Stimulated activated CD8-positive, alpha-beta memory T cell treated with anti-CD3 and anti-CD28 coated beads, Interleukin-15, amount 100 ng/mL, for 48 hours (primary cell): ENCODE measurements around the gene FCRL5.

Experiments
- DNase-seq, 2 donors: peaks; one replicate each; pipeline ENCODE4 v3.0.0-alpha.2; 2020; ENCODE audit warnings: low read depth in 2 of 2

The FCRL5 gene

DNA sequence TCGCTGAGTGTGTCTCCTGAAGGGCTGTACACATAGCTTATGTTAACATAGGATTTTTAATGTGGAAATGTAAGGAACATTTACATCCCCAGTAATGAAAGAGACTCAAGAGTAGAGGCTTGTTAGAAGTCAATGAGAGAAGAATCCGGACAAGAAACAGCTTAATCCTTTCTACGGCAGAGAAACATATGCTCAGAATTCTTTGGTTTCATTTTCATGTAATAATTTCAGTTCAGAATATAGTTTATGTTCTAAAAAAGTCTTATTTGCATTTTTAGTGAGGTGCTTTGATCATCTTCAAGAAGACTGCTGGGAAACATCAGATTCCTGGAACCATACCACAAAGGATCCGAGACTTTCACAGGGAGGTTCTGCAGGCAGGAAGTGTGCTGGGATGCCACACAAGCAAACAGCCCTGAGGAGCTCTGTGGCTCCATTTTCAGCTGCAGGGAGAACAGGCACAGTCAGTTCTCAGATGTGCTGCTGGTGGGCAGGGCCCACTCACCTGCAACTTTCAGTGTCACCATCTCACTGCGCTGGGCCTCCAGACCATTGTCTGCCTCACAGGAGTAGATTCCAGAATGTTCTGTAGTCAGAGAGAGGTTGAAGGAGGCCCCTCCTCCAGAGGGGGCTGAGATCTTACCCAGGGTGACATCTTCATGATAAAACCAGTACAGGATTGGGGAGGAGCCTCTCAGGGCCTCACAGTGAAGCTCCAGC lies 28.4 kb downstream of the FCRL5 start:
- DNase-seq: no peak

DNA sequence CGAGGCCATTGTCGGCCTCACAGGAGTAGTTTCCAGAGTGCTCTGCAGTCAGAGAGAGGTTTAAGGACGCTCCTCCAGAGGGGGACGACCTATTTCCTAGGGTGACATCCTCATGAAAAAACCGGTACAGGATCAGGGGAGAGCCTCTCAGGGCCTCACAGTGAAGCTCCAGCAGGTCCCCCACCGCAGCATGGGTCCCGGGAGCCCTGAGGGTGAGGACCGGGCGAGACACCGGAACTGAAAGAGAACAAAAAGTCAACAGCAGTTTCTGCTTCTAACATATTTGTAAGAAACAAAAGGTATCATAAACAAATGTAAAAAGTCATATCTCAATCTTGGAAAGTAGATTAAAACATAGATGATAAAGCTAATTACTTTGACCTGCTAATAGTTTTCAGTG lies 31.3 kb downstream of the FCRL5 start:
- no peak for DNase-seq

DNA sequence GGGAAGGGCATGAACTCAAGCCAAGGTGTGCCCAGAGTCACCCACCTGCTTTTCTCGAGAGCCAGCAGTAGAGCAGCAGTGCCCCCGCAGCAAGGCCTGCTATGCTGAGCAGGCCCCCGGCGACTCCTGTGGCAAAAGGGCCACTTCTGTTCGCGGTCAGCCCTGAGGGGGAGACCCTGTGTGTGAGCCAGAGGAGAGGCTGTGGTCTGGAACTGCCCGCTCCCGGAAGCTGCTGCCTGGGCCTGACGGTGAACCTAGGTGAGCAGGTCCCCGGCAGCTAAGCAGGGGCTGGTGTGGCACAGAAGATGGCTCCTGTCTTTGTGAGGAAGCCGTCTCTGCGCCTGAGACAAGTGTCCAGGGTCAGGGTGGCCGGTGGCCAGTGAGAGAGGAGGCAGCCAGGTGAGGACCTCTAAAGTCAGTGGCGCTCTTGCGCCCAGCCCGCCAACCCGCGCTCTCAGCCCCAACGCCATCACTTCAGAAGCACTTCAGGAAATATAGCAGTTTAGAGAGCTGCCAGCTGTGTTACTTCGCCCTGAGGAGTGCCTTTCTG lies 31.9 kb downstream of the FCRL5 start:
- DNase-seq: no peak

DNA sequence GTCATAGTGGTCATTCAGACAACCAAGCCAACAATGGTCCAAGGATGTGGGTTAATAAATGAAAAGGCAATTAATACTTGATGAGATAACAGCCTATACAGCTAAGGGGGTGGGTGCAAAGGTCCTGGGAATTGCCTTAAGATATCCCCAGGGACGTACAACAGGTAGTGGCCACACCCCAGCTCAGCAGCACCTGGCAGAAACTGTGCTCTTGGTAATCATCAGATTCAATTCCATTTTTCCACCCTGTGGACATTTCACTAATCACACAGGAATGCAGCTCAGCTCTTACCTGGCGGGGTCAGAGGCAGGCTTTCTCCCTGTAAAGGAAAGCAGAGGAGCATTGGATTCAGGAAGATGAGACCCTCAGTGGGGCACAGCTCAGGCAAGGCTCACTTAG lies 32.9 kb downstream of the FCRL5 start:
- no peak for DNase-seq

DNA sequence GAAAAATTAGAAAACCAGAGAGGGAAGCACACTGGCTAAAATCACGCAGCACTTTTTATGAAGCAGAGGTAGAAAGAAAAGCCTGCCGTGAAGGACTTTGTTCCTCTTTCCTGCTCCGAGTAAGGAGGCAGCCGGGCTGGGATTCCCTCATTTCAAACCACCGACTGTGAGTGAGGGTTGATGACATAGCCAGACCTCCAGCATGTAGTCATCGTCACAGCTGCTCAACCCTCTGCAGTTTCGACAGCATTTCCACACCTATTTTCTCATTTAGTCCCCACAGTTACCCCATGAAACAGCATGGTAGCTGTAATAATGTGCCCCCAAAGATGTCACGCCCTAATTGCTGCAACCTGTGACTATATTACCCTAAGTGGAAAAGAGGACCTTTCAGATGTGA lies 35.3 kb downstream of the FCRL5 start:
- DNase-seq: no peak

DNA sequence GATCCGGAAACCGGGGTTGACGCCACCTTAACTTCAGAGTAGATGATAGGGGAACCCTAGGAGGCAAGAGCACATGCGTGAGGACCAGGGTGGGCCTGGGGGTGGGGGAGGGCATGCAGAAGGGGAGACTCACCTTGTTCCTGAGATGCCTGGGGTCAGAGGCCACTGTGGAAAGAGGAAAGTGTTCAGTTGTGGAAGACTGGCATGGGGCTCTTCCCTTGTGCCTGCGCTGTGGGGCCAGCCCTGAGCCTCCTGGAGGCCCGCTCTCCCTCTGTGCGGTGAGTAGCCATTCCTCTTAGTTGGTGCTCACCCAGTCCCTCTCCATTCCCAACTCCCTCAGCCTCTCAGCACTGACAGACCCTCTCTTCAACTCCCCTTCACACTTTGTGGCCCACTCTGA lies 36.6 kb downstream of the FCRL5 start:
- DNase-seq: no peak

DNA sequence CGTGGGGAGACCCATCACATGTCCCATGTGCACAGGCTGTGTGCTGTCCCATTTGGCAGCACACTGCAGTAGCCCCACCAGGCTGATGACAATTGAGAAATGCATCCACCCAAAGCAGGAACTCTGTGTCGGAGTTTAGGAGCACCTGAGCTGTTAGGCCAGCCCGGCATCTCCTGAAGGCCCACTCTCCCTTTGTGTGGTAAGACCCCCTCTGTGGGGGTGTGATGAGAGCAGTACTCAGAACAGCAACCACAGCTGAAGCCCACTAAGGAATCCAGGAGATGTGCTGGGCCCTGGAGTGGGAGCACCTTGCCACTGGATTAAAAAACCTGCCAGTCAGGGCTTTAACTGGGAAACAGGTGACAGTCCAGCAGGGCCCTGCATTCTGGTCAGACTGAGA lies 37.2 kb downstream of the FCRL5 start:
- no peak for DNase-seq

DNA sequence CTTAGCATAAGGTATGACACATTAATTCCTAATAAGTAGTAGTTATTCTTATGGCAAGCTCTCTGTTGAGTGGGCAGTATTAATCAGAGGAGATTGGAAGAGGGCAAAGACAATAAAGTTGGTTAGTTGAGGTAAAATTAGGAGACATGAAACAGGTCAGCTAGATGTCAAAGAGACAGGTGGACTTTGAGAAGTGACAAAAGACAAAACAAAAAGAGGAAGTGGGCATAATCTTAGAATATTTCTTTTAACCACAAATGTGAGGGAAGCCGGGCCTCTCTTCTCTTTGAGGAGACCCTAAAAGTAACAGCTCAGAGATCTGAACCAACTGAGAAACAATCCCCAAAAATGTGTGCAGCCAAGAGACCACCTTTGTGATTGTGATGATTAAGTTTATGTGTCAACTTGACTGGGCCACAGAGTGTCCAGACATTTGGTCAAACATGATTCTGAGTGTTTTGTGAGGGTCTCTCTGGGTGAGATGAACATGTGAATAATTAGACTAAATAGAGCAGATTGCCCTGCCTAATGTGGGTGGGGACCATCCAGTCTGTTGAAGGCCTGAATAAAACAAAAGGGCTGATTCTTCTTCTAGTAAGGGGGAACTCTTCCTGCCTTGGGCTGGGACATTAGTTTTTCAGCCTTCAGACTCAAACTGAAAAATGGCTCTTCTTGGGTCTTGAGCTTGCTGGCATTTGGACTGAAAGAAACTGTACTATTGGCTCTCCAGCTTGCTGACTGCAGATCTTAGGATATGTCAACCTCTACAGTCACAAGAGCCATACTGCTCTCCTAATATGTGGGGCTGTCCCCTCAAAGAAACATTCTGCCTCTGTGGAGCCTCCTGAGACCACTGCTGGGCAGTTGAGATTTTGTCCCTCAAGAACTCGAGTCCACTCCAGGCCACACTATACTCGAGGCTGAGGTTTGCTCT lies 40.0 kb downstream of the FCRL5 start:
- DNase-seq: no peak

DNA sequence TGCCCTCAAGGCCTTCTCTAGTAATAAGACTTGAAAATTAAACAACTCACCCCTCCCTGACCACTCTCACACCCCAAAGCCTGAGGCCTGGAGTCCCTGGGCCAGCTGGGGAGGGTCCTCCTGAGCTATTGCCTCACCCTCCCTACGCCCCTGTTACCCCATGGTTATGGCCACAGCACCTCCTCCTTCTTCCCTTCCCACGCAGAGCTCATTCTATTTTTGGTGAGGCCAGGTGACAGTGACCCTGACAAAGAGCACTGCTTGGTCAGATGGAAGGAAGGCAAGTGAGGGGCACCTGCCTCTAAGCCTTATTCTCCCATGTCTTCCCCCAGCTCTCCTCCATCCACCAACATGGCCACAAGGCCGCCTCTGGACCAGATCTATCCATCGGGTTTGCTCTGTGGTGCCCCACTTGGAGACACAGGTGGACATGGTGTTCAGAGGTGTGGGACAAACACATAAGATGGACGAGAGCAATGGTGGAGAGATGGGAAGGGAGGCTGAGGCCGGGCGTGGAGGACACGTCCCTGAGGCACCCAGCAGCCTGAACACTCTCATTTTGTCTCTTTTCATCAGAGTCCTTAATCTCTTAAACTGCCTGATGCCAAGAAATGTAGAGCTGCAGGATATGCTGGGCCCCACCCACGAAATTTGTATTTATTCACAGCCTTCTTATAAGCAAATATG lies 42.6 kb downstream of the FCRL5 start:
- no peak for DNase-seq

DNA sequence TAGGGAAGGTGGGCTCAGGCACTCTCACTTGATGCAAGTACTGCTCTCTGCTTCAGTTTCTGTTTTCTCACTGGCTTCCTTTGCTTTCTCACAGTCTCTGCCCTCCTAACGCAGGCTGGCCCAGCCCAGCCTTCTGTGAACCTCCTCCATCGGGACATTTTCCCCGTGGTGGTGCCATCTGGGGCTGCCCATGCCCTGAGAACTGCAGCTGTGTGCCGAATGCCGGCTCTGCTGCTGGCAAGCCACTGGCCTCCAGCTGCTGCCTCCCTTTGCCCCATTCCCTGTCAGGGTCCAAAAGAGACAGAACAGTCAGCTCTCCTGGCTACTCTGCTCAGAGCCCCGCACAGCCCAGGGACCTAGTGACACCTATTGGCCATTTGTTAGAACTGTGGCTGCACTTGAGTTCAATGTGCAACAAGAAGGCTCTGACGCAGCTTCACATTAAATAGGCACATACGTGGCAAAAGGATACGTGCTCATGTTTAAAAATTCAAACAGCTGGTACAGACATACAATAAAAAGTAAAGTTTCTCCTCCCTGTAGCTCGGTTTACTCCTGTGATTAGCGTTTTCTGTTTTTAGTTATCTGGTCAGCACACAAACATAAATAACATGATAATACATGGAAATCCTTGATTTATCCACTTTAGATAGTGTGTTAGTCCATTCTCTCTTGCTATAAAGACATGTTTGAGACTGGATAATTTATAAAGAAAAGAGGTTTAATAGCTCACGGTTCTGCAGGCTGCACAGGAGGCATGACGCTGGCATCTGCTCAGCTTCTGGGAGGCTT lies 46.6 kb downstream of the FCRL5 start:
- peak in 1 of 2 donors; percentile 7 for DNase-seq

DNA sequence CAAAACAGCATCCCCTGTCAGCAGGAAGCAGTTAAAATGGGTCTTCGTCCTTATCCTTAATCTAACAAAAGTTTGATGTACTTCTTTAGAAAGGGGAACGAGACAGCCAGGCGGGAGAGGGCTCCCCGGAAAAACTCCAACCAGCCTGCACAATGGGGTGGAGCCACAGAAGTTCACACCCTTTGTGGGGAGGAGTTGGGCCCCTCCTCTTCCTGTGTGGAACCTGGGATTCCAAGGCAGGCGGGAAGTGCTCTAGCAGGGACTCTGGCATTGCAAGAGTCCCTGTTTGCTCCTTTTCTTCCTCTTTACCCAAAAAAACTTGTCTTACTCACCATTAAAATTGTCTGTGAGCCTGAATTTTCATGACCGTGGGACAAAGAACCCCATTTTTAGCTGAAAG lies 47.7 kb downstream of the FCRL5 start:
- no peak for DNase-seq

DNA sequence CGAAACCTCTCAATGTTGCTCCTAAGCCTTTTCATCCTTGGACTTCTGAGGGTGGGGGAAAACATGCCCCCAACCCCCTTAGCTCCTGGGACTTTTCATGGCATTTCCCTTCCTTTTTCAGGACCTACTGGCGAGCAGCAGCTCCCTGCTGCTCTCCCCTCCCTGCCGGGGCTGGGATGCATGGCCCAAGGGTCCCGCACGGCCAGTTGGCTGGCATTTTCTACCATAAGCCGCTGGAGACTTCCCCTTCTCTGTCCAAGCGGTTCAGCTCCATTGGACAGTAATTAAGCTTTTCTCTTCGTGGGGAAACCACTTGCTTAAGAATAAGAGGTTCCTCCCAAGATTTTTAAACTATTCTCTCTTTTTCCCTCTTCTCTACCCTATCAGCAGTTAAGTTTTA lies 52.8 kb downstream of the FCRL5 start:
- no peak for DNase-seq

DNA sequence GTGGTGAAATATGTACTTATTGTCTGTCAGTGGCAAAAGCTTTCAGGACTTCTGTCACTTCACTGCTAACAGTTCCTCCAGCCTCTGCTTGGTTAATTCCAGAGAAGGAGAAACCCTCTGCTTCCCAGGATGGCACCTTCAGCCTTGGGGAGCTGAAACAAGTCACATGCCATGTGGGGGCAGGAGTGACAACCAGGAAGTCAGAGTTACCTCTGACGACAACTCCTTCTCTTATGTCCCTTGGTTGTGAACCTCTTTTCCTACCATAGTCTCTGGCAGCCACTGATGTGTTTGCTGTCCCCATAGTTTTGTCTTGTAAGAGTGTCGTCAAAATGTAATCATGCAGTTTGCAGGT lies 53.6 kb downstream of the FCRL5 start:
- DNase-seq: no peak

DNA sequence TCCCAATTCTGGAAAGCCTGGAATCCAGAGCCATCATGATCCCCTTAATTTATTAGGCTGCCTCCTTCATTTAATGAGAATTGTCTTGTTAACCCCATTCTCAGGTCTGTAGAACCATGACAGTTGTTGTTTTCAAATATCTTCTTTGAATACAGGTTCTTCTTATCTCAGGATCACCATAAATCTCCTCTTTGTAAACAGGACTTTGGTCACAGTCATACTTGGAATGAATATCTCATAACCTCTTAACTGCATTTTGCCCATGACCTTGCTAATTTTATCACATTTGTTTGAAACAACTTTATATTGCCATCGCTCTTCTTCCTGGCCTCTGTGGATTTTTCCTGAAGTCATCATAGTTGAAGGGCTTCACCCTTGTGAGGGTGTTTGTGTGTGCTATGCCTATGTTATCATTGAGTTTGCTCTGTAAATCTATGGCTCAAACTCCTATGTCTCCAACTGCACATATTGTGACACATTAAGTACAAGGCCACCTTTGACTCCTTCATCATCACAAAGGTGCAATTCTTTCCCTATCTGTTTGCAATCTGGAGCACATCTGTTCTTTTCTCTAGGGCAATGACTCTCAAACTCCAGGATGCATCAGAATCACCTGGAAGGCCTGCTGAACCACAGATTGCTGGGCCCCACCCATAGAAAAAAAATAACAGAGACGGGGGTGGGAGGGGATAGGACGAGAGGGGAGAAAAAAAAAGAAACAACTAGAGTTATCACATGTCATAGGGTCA lies 54.2 kb downstream of the FCRL5 start:
- DNase-seq: no peak

DNA sequence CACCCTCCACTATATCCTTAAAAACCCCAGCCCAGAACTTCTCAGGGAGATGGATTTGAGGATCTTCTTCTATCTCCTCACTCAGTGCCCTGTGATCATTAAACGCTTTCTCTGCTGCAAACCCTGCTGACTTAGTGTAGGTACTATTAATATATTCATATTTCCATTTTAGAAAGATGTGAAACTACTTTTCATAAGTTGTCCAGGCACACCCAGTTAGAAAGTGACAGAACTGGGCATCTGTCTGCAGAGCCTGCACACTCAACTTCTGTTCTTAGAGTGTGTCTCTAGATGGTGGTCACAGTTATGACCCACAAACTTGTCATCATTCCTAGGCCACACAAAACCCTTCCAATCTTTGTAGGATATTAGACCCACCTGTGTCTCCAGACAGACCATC lies 55.0 kb downstream of the FCRL5 start:
- DNase-seq: no peak

DNA sequence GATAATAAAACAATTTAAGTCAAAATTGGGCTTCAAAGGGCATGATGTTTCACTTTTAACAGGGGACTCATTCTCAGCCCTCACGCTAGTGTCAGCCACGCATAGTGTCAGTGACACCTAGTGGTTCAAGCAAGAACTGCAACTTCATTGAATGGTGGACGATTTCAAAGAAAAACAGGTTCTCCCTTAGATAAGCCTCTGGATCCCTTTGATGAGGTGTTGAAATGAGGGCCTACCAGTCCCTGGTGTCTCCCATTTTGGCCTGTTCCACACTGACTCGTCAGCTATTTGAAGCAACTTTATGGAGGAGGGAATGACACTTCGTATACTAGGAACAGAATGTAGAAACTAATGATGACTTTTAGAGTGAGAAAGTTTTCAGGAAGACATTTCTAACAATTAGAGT lies 56.2 kb downstream of the FCRL5 start:
- peak in 1 of 2 donors; percentile 13 for DNase-seq

DNA sequence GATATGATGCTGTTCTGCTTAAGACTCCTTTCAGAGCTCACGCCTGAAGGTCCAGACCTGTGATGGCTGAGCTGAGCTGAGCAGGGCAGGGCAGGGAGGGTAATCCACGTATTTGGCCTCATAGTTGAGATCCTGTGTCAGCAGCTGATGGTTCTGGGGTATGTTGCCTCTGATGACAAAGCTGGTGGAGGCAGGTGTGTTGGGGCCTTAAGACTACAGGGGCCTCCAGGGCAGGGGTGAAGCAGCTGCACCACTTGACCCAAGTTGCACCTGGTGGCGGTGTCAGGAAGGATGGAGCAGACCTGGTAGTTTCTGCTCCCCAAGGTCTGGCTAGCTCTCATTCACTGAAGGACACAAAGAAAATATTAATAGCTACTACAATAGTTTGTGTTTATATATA lies 57.0 kb downstream of the FCRL5 start:
- no peak for DNase-seq

DNA sequence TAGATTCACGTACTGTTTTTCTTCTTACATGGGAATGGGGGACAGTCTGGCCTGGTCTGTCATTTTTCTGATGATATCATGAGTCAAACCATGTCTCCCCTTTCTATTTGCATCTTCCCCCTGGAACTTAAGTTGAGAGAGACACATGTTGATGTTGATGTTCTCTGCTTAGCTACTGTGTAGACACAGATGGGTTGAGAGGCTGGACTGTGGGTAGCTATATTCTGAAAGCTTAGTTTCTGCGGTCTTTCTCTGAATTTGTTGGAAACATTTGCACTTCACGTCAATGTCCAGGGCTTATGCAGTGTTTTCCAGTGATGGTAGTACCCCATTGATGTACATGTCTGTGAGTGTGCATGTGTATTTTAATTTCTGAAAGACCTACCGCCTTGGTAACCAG lies 58.2 kb downstream of the FCRL5 start:
- DNase-seq: no peak

DNA sequence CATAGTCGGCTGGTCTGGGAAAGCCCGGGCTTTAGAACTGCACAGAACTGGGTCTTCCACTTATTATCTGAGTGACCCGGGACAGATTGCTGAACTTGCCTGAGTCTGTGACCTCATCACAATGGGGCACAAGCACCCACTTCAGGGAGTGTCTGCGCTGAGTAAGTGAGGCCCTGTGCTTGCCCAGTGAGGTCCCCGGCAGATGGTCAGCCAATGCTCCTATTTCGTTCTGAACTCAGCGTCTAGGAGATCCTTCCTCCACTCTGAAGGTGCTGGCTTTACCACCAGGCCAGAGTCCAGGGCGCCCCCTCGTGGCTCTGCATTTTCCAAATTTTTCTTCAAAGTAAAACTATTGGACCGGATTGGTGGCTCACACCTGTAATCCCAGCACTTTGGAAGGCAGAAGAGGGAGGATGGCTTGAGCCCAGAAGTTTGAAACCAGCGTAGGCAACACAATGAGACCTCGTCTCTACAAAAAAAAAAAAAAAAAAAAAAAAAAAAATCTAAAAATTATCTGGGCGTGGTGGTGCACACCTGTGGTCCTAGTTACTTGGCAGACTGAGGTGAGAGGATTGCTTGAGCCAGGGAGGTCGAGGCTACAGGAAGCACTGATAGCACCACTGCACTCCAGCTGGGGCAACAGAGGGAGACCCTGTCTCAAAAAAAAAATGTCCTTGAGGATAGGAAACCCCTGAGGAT lies 61.7 kb downstream of the FCRL5 start:
- DNase-seq: peak; percentile 15 to 38

DNA sequence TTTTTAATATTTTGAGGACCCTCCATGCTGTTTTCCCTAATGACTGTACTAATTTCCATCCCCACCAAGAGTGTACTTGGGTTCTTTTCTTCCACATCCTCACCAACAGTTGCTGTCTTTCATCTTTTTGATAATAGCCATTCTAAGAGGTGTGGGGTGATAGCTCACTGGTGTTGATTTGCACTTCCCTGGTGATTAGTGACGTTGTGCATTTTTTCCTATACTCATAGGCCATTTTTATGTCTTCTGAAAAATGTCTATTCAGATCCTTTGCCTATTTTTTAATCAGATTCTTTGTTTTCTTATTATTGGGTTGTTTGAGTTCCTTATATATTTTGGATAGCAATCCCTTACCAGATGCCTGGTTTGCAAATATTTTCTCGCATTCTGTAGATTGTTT lies 64.2 kb downstream of the FCRL5 start:
- DNase-seq: no peak
